HG02588 (cell line): ENCODE results near the gene GAMT.

Source experiments
- ATAC-seq: cut with Tn5 transposase; IDR thresholded peaks from one replicate; pipeline ENCODE4 v1.9.1; 2021; ENCODE audit warnings: mild to moderate bottlenecking, moderate library complexity; ENCODE audit not compliant: unreplicated experiment

Gene GAMT

DNA sequence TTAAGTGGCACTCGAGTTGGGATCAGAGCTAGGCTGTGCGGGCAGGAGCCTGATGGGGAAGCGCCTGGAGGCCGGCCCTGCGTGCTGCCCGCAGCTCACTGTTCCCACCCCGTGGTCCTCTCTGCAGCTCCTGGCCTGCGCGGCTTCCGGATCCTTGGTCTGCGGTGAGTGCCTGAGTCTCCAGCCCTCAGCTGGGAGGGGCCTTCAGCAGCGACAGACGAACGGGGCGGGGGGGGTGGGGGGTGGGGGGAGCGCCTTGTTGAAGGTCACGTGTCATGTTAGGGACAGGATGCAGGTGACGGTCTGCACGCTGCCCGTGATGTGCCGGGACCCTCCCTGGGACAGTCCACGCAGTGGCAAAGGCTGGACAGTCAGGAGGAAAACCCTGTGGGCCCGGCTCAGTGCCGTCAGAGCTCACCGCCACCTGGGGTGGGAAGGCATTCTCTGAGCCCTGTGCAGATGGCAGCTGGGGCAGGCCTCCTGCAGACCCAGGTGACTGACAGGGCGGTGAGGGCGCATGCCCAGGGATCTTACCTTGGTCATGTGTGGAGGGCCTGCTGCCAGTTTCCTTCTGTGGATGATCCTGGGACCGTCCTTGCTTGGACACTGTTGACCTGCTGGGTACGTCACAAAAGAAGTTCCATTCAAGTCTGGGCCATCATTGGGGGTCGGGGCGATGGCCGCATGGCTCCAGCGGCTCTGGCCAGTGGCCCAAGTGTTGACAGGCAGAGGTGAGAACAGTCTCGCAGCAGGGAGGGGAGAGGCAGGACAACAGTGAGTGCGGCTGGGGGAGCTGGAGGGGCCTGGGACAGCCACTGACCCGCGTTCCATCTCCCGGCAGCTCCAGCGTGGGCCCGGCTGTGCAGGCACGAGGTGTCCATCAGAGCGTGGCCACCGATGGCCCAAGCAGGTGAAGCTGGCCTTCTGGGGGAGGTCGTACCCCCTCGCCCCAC lies 13.4 kb downstream of the GAMT start:
- no peak for ATAC-seq

DNA sequence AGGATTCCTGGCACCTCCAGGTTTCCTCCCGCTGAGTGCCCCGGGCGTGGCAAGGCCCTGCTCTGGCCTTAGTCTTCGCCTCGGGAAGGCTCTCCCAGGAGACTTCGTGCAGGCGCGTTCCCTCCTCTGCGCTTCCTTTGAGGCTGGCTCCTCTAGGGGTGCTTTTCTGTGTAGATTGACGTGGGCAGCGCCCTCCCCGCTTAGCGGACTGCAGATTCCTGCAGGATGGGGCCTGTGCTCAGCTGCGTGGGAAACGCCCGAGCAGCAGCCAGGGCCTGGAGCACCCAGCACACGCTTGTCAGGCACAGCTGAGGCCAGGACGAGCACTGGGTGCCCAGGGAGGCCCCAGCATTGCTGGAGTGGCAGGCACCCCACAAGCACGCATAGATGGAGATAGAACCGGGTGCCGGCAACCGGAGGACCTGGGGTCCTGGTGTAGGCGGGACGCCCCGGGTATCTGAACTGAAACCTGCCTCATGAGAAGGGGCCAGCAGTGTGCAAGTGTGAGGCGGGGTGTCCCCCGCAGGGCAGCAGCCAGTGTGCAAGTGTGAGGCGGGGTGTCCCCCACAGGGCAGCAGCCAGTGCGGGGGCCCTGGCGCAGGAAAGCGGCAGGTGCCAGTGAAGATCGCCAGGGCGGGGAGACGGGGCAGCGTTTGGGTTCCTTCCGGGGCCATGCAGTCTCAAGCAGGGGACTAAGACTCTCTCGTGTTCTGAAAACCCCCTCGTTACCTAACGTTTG lies 14.2 kb downstream of the GAMT start:
- ATAC-seq, result no peak

DNA sequence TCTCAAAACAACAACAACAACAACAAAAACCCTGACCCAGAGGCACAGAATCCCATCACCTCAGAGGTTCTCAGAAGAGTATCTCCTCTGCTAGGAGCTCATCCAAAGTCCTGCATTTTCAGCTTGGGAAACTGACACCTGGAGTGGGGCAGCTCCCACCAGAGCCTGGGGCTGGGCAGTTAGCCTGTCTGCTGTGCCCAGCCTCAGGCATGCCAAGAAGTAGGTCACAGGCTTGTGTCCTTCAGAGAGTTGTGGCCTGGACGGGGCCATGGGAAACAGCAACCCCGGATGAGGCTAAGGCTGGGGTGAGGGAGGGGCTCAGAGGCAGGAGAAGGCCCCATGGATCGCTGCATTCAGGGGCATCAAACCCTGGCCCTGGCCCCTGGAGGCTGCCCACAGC lies 15.5 kb downstream of the GAMT start:
- ATAC-seq, result no peak

GRCh38 chr19:1384478-1385110 lies 16.7 kb downstream of the GAMT start:
- ATAC-seq, result no peak

DNA sequence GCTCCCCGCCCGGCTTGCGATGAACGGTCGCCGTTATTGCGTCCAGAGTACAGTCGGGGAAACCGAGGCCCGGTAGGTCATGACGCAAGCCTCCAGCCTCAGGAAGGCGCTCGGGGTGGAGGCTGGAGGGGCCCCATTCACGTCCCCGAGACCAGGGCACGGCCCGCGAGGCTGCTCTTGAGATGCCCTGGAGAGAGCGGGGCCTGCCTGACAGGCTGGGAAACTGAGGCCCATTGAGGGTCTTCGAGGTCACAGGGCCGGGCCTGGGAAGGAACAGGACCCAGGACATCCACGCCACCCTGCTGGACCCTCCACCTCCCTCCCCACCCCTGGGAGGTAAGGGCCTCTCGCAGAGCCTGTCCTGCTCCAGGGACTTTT lies 17.3 kb downstream of the GAMT start:
- ATAC-seq, result no peak

- peak; percentile 64 for ATAC-seq
Measured at GRCh38 chr19:1383312-1384084, 17.8 kb downstream of the GAMT start, which contains the start of gene NDUFS7. Gene NDUFS7, plus strand, starts transcription at chr19:1383907. Its CDS starts 20 bp downstream, at chr19:1383927.

GRCh38 chr19:1383017-1383311 lies 18.4 kb downstream of the GAMT start:
- ATAC-seq, result no peak

GRCh38 chr19:1382250-1382649 lies 19.1 kb downstream of the GAMT start:
- ATAC-seq, result no peak

DNA sequence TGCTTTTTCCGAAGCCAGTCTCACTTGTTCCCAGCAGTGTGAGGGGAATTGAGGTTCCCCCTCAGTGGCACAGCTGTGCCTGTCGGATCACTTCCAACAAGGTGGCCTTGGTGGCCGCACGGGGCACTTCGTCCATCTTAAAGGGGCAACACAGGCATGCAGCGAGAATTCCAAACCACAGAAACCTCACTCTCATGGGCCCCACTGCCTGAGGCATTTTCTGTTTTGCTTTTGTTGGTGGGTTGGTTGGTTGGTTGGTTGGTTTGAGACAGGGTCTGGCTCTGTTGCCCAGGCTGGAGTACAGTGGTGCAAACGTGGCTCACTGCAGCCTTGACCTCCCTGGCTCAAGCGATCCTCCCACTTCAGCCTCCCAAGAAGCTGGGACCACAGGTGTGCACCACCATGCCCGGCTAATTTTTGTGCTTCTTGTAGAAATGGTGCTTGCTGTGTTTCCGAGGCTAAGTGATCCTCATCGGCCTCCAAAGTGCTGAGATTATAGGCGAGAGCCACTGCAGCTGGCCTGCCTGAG lies 21.3 kb downstream of the GAMT start:
- ATAC-seq, result no peak

DNA sequence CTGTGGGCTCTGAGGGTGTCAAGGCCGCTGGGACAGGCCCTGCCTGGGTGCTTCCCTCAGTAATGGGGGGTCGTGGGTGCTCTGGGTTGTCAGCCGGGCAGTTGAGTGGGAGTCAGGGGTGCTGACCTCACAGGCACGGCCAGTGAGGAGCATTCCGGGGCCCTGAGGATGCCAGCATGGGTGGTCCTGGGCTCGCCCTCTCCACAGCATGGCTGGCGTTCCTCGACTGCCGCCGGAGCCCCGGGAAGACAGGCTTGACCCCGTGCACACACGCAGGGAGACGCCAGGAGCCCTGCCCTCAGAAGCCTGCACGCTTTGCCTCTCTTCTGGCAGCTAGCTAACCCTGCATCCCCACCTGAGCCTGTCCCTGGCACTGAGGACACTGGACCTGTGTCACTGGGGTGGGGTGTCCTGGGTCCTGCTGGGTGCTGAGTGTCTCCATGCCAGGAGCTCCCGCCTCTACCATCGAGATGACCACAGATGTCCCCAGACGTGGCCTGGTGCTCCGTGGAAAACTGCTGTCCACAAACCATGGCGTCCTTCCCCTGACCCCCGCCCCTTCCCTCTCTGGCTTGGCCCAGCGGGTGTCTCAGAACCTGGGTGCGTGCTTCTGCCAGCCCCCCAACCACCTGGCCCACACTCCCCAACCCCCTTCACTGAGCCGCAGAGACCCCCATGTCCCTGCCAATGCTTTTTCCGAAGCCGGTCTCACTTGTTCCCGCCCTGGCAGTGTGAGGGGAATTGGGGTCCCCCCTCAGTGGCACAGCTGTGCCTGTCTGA lies 22.0 kb downstream of the GAMT start:
- no peak for ATAC-seq

- ATAC-seq, result no peak
Measured at GRCh38 chr19:1377965-1378785, 23.2 kb downstream of the GAMT start.

GRCh38 chr19:1377176-1377964 lies 24.0 kb downstream of the GAMT start:
- ATAC-seq, result no peak

- no peak for ATAC-seq
Measured at GRCh38 chr19:1376415-1376805, 24.9 kb downstream of the GAMT start.

- no peak for ATAC-seq
Measured at GRCh38 chr19:1374250-1374577, 27.1 kb downstream of the GAMT start.

GRCh38 chr19:1373534-1374249 lies 27.6 kb downstream of the GAMT start:
- ATAC-seq, result no peak

GRCh38 chr19:1373042-1373533 lies 28.3 kb downstream of the GAMT start:
- no peak for ATAC-seq

DNA sequence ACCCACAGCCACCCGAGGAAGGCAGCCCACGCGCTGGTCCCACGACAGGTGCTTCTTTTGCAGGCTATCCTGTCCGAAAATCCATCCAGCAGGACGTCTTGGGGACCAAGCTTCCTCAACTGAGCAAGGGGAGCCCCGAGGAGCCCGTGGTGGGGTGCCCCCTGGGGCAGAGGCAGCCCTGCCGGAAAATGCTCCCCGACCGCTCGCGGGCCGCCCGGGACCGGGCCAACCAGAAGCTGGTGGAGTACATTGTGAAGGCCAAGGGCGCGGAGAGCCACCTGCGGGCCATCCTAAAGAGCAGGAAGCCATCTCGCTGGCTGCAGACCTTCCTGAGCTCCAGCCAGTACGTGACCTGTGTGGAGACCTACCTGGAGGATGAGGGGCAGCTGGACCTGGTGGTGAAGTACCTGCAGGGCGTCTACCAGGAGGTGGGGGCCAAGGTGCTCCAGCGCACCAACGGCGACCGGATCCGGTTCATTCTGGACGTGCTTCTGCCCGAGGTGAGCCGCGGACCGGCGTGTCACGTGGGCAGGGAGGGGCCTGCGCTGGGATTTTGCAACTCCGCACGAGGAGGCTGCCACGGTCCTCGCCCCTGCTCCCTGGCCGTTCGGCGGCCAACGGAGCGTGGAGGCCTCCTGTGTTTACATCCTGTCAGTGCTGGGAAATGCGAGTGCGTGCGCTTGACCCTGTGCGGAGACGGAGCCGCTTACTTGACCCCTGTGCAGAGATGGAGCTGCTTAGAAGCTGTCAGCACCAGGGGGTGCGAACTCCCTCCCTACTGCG lies 30.6 kb downstream of the GAMT start:
- no peak for ATAC-seq
